ENCODE data around the gene COBL.

DNA sequence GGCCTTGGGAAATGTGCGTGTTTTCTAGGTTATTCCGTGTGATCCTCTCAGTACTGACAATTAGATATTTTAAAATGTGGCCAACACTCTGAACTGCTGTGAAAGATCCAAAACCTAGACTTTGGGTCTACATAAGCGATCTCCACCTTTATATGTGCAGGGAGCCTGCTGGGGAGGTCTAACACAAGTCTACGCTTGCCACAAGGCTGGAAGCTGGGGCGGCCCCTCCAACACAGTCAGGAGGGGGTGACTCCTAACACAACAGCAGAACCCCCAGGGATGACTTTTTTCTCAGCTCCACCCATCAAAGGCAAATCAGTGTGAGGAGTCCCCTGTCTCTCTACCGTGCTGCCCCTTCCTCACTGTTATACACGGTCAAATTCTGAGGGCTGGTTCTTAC, 202.6 kb downstream of the COBL start:
- TF ChIP-seq, protein P1, sequence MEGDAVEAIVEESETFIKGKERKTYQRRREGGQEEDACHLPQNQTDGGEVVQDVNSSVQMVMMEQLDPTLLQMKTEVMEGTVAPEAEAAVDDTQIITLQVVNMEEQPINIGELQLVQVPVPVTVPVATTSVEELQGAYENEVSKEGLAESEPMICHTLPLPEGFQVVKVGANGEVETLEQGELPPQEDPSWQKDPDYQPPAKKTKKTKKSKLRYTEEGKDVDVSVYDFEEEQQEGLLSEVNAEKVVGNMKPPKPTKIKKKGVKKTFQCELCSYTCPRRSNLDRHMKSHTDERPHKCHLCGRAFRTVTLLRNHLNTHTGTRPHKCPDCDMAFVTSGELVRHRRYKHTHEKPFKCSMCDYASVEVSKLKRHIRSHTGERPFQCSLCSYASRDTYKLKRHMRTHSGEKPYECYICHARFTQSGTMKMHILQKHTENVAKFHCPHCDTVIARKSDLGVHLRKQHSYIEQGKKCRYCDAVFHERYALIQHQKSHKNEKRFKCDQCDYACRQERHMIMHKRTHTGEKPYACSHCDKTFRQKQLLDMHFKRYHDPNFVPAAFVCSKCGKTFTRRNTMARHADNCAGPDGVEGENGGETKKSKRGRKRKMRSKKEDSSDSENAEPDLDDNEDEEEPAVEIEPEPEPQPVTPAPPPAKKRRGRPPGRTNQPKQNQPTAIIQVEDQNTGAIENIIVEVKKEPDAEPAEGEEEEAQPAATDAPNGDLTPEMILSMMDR (IDR thresholded peaks at IDR 0.05), result no peak
- no peak for TF ChIP-seq POLR2A (IDR thresholded peaks at IDR 0.05)

Measured in adrenal gland (tissue), 5 donors.